NAMALWA (cell line): ENCODE measurements around the gene DLGAP1.
"Not testable (repeated sequence)": the region's sequence is repeated elsewhere in the genome, so short reads cannot be mapped to it uniquely, and the experiment has no call there.

Experiments used
- DNase-seq: peaks from one replicate; pipeline ENCODE4 v3.0.0-alpha.2; 2015; ENCODE audit warnings: low spot score

DLGAP1 gene

GRCh38 chr18:4455113-4455811 lies at the start of gene DLGAP1:
DLGAP1 (minus strand) TSS chr18:4455307.
- DNase-seq: no peak

- not testable (repeated sequence) for DNase-seq
These were observed 39.7 kb upstream of the DLGAP1 start for GRCh38 chr18:4494703-4495284.

GRCh38 chr18:4468511-4468910 lies 13.4 kb upstream of the DLGAP1 start:
- no peak for DNase-seq

GRCh38 chr18:4454537-4455112 lies 482 bp downstream of the DLGAP1 start:
- DNase-seq: no peak

GRCh38 chr18:4453874-4454536 lies 1.1 kb downstream of the DLGAP1 start:
- no peak for DNase-seq

- no peak for DNase-seq
These were observed 1.6 kb downstream of the DLGAP1 start for GRCh38 chr18:4453567-4453873.

GRCh38 chr18:4450065-4450658 lies 4.9 kb downstream of the DLGAP1 start:
- no peak for DNase-seq

GRCh38 chr18:4445902-4446301 lies 9.2 kb downstream of the DLGAP1 start:
- DNase-seq: no peak

- no peak for DNase-seq
These were observed 10.8 kb downstream of the DLGAP1 start for GRCh38 chr18:4444306-4444705.

GRCh38 chr18:4441098-4441497 lies 14.0 kb downstream of the DLGAP1 start:
- no peak for DNase-seq

- no peak for DNase-seq
These were observed 16.2 kb downstream of the DLGAP1 start for GRCh38 chr18:4438938-4439337.

GRCh38 chr18:4433717-4434116 lies 21.4 kb downstream of the DLGAP1 start:
- DNase-seq: no peak

GRCh38 chr18:4430836-4431235 lies 24.3 kb downstream of the DLGAP1 start:
- DNase-seq: no peak

- DNase-seq: no peak
These were observed 37.4 kb downstream of the DLGAP1 start for GRCh38 chr18:4417714-4418113.

- DNase-seq: no peak
These were observed 38.1 kb downstream of the DLGAP1 start for GRCh38 chr18:4416976-4417375.

- DNase-seq: no peak
These were observed 42.8 kb downstream of the DLGAP1 start for GRCh38 chr18:4412286-4412685.

GRCh38 chr18:4406856-4407255 lies 48.3 kb downstream of the DLGAP1 start:
- no peak for DNase-seq

- DNase-seq: no peak
These were observed 49.1 kb downstream of the DLGAP1 start for GRCh38 chr18:4405965-4406364.

GRCh38 chr18:4403836-4404235 lies 51.3 kb downstream of the DLGAP1 start:
- DNase-seq: no peak

GRCh38 chr18:4400911-4401310 lies 54.2 kb downstream of the DLGAP1 start:
- no peak for DNase-seq

GRCh38 chr18:4399929-4400328 lies 55.2 kb downstream of the DLGAP1 start:
- no peak for DNase-seq

- DNase-seq: no peak
These were observed 60.4 kb downstream of the DLGAP1 start for GRCh38 chr18:4394700-4395099.

GRCh38 chr18:4391859-4392258 lies 63.2 kb downstream of the DLGAP1 start:
- no peak for DNase-seq
